Measurements from ENCODE around the gene HPCAL1.

DNA sequence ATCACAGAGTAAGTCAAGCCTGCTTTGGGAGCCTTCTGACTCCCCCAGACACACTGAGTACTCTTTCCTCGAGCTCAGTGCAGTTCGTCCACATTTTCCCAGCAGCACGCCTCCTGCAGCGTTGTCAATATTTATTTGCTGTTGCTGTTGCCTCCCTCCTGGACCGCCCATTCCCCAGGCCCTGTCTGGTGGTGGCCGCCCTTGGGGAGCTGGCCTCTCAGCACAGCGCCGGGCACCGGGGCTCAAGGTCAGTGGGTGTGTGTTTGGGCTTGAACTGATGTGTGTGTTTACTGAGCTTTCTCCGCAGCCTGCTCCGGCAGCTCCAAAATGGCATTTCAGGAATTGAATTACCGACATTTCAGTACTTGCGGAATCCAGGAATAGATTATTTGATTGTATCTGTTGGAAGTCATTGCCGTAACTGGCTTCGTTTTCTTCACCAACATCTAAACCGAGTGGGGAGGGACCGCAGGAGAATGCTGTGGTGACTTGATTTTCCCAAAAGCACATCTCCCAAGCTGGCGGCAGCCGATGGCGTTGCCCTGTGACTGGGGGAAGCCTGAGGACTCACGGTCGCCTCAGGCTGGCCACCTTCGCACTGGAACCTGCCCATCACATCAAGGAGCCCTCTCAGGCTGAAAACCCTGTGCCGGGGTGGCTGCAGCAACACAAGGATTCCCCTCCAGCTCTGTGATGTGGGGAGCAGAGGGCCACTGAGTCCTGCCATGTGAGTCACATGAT lies 66.0 kb downstream of the HPCAL1 start:
- TF ChIP-seq EP300 (IDR thresholded peaks at IDR 0.05) (no peak), POLR2A (IDR thresholded peaks at IDR 0.05; ENCODE audit: low read depth) (no peak)
